Measurements from ENCODE around the gene MLANA. TPM values are rescaled to one million over a fixed set of nuclear protein-coding genes. Genes with fewer than 3 reads are reported as not detected.

MLANA gene
- total and polyA plus RNA-seq, 10 of the 15 experiments (the other 5 are each of a cell fraction or from before 2014, with no cell fraction given): 0.11 to 0.26 (median 0.13) TPM; not detected in 6

GRCh38 chr9:5902377-5902776 is 11.7 kb downstream of the MLANA start:
- no peak for TF ChIP-seq ASH2L (IDR thresholded peaks at IDR 0.05; ENCODE audit: borderline replicate concordance, low read depth)
- no peak for TF ChIP-seq NBN (IDR thresholded peaks at IDR 0.05)
- TF ChIP-seq KDM1A (IDR thresholded peaks at IDR 0.05; ENCODE audit: borderline replicate concordance): no peak
- no peak for TF ChIP-seq POU2F2 (IDR thresholded peaks at IDR 0.05; ENCODE audit: borderline replicate concordance, low read depth, low read length)
- TF ChIP-seq, protein P1, sequence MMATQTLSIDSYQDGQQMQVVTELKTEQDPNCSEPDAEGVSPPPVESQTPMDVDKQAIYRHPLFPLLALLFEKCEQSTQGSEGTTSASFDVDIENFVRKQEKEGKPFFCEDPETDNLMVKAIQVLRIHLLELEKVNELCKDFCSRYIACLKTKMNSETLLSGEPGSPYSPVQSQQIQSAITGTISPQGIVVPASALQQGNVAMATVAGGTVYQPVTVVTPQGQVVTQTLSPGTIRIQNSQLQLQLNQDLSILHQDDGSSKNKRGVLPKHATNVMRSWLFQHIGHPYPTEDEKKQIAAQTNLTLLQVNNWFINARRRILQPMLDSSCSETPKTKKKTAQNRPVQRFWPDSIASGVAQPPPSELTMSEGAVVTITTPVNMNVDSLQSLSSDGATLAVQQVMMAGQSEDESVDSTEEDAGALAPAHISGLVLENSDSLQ (IDR thresholded peaks at IDR 0.05): no peak
- no peak for TF ChIP-seq ZBED1 (IDR thresholded peaks at IDR 0.05; ENCODE audit: borderline replicate concordance)
- TF ChIP-seq IKZF1 (conservative IDR thresholded peaks at IDR 0.05): no peak
- TF ChIP-seq BRCA1 (IDR thresholded peaks at IDR 0.05; ENCODE audit: low read depth, low read length): no peak
- no peak for TF ChIP-seq POLR2AphosphoS2 (IDR thresholded peaks at IDR 0.05; ENCODE audit: low read depth, low read length)
- H3K9ac ChIP-seq (ENCODE audit: control insufficient read depth, insufficient read depth, low read length): no peak overlapping the region
- RAD21 ChIA-PET (ENCODE audit: unreplicated experiment): no interaction called here
- no peak overlapping the region for H3K4me2 ChIP-seq (ENCODE audit: control insufficient read depth, insufficient read depth)
- H3K36me3 ChIP-seq (ENCODE audit: control insufficient read depth in 2 of 2, insufficient read depth in 2 of 2, low read length in 1 of 2): peaks cover 0 to 2% of the 10 kb centered on the region in 2 experiments; a peak in 1 of 4 replicates
- no peaks in the 10 kb centered on the region for H3K79me2 ChIP-seq (ENCODE audit: control insufficient read depth, insufficient read depth, low read length)
- no peaks in the 10 kb centered on the region for H3K9me3 ChIP-seq (replicated peaks; ENCODE audit: control insufficient read depth, insufficient read depth, low read length)
- no peaks in the 10 kb centered on the region; the same call in 1 of the 2 replicates for H4K20me1 ChIP-seq (ENCODE audit: control insufficient read depth, insufficient read depth)
- in situ Hi-C loops (cut with MboI): no loop called here
- SMC1A ChIA-PET (ENCODE audit: uncharacterized antibody, unreplicated experiment): interaction anchor here (0.7 to 4.7 kb wide), 3 partner anchors 8 to 103 kb away, joined by 3 to 40 read pairs (median 3); no protein-coding TSS in a partner anchor
- no peak overlapping the region for H2AFZ ChIP-seq (ENCODE audit: control insufficient read depth, low read depth, low read length)
- intact Hi-C loops (cut with micrococcal nuclease; ENCODE audit: unreplicated experiment): no loop called here
- H3K4me1 ChIP-seq (ENCODE audit: control insufficient read depth, insufficient read depth, low read length): no peaks in the 10 kb centered on the region
- H3K27me3 ChIP-seq (replicated peaks in 1 of 2; ENCODE audit: control insufficient read depth in 2 of 2, insufficient read depth in 2 of 2, low read length in 1 of 2): no peaks in the 10 kb centered on the region
- FAIRE-seq: no peak
- POLR2A ChIA-PET: no interaction called here
- no peak overlapping the region for H3K27ac ChIP-seq (ENCODE audit: control insufficient read depth, insufficient read depth)
- CTCF ChIA-PET: interaction anchor here (0.7 to 1.5 kb wide), 4 partner anchors 65 to 323 kb away, joined by 3 read pairs; no protein-coding TSS in a partner anchor
- DNase-seq (ENCODE audit: low read depth, low spot score): no peak
- no peak overlapping the region for H3K4me3 ChIP-seq
- BruUV-seq (replicated peaks): no TSS peak
- no peak for ATAC-seq
